ENCODE data around the gene ADAMTS2. TPM values are rescaled to one million over a fixed set of nuclear protein-coding genes. Genes with fewer than 3 reads are reported as not detected.

The ADAMTS2 gene
- total and polyA plus RNA-seq, 5 donors from 2014 or later, result 0.03 TPM; not detected in 4

DNA sequence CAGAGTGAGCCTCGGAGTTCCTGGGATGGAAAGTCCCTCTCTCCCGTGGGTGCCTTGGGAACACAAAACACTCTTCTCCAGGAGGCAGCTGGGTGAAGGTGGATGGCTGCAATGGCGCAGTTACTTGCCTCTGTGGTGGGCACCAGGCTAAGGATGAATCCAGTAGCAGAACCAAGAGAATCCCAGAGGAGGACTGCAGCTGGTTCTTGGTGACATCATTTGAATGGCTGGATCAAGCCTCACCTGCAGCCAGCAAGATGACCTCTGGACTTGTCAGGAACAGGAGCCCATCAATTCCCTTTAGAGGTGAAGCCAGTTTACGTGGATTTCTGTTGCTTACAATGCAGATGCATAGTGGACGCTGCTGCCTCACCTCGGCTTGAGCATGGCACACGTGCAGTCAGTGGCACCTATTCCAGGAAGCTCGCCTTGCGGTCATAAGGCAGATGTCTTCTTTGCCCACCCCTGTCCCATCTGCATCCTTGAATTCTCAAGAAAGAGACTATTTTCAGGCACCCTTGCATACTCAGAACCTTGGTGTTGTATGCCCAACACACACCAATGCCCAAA, 34.1 kb upstream of the ADAMTS2 start:
- ATAC-seq (ENCODE audit: low read depth in 2 of 2) (no peak), DNase-seq (no peak)
- Histone ChIP-seq H3K9me3 (ENCODE audit: control insufficient read depth in 2 of 2, low read length in 2 of 2) (no peaks in the 10 kb centered on the region), H3K4me1 (ENCODE audit: control insufficient read depth, insufficient read depth, low read length, poor library complexity, severe bottlenecking) (no peaks in the 10 kb centered on the region), H3K27ac (ENCODE audit: insufficient read depth, low read length, poor library complexity, severe bottlenecking) (no peak overlapping the region), H3K36me3 (ENCODE audit: control insufficient read depth, insufficient read depth, low read length) (no peaks in the 10 kb centered on the region), H3K4me3 (ENCODE audit: low read depth, low read length) (no peak overlapping the region), H3K27me3 (ENCODE audit: control insufficient read depth, insufficient read depth, low read length) (no peaks in the 10 kb centered on the region)
- no peaks in the 10 kb centered on the region for H3K36me3 Mint-ChIP-seq
- no peaks in the 10 kb centered on the region for H3K4me1 Mint-ChIP-seq
- H3K27me3 Mint-ChIP-seq, result no peaks in the 10 kb centered on the region
- peaks cover 0 to 3% (median 0%) of the 10 kb centered on the region in 7 donors for H3K9me3 Mint-ChIP-seq
- H3K4me3 Mint-ChIP-seq, result no peak overlapping the region
- H3K27ac Mint-ChIP-seq, result no peak overlapping the region

- ATAC-seq (ENCODE audit: low read depth in 2 of 2), result no peak
These were observed 33.4 kb upstream of the ADAMTS2 start for GRCh38 chr5:179378441-179379271.

DNA sequence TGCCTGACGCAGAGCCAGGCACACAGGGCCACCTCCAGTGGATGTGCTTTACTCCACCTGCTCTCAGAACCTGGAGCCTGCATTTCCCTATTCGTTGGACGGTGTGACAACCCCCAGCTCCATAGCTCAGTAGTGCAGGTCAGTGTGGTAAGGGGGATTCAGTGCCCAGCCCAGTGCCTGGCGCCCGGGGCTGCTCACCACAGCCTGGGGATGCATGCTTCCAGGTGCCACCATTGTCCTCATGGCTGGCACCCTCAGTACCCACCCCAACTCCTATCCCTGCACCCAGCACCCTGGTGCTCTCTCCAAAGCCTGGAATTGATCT, 32.8 kb upstream of the ADAMTS2 start:
- no peak overlapping the region for H3K4me3 Mint-ChIP-seq
- no peaks in the 10 kb centered on the region for H3K27me3 Mint-ChIP-seq
- no peaks in the 10 kb centered on the region for H3K36me3 Mint-ChIP-seq
- Histone ChIP-seq H3K4me1 (ENCODE audit: control insufficient read depth, insufficient read depth, low read length, poor library complexity, severe bottlenecking) (no peaks in the 10 kb centered on the region), H3K36me3 (ENCODE audit: control insufficient read depth, insufficient read depth, low read length) (no peaks in the 10 kb centered on the region), H3K9me3 (ENCODE audit: control insufficient read depth in 2 of 2, low read length in 2 of 2) (no peaks in the 10 kb centered on the region), H3K27me3 (ENCODE audit: control insufficient read depth, insufficient read depth, low read length) (no peaks in the 10 kb centered on the region), H3K4me3 (ENCODE audit: low read depth, low read length) (no peak overlapping the region), H3K27ac (ENCODE audit: insufficient read depth, low read length, poor library complexity, severe bottlenecking) (no peak overlapping the region)
- ATAC-seq (ENCODE audit: low read depth in 2 of 2) (no peak), DNase-seq (no peak)
- H3K9me3 Mint-ChIP-seq, result peaks cover 0 to 3% (median 0%) of the 10 kb centered on the region in 7 donors
- H3K4me1 Mint-ChIP-seq, result no peaks in the 10 kb centered on the region
- H3K27ac Mint-ChIP-seq, result no peak overlapping the region

More at GRCh38 chr5:179378441-179379271, 33.4 kb upstream of the ADAMTS2 start:
- Histone ChIP-seq H3K27ac (ENCODE audit: insufficient read depth, low read length, poor library complexity, severe bottlenecking) (no peak overlapping the region), H3K4me1 (ENCODE audit: control insufficient read depth, insufficient read depth, low read length, poor library complexity, severe bottlenecking) (no peaks in the 10 kb centered on the region), H3K9me3 (ENCODE audit: control insufficient read depth in 2 of 2, low read length in 2 of 2) (no peaks in the 10 kb centered on the region), H3K4me3 (ENCODE audit: low read depth, low read length) (no peak overlapping the region), H3K36me3 (ENCODE audit: control insufficient read depth, insufficient read depth, low read length) (no peaks in the 10 kb centered on the region), H3K27me3 (ENCODE audit: control insufficient read depth, insufficient read depth, low read length) (no peaks in the 10 kb centered on the region)
- H3K9me3 Mint-ChIP-seq, result peaks cover 0 to 3% (median 0%) of the 10 kb centered on the region in 7 donors
- H3K27me3 Mint-ChIP-seq, result no peaks in the 10 kb centered on the region
- no peaks in the 10 kb centered on the region for H3K36me3 Mint-ChIP-seq
- no peak overlapping the region for H3K4me3 Mint-ChIP-seq
- no peaks in the 10 kb centered on the region for H3K4me1 Mint-ChIP-seq
- no peak overlapping the region for H3K27ac Mint-ChIP-seq
- DNase-seq, result no peak

DNA sequence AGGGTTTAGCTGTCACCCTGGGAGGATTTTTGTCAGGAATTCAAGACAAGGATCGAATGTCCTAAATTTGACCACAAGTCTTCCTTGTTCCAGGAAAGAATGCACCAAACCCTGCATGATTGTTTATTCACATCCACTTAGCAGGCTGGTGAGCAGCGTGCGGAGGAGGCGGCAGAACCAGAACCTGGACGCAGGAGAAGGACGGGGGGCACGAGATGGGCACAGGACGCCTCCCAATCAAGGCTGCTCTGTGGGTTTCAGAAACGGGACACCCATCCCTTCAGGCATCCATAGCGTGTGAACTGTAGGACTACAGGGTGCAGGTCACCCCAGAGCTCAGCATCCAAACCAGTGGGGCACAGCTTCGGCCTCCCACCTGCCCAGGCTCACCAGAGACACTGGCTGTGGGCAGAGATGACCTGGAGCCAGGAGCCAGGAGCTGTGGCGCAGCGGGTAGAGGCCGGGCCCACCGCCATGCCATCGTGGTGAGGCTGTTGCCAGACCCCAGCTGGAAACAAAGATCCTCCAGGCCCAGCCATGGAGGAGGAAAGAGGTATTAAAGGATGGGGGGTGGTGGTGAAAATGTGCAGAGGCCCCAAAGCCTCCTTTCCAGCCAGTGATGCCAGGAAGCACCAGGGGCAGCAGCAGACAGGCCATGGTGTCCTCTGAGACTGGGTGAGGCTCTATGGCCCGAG, 32.3 kb upstream of the ADAMTS2 start:
- Histone ChIP-seq H3K27me3 (ENCODE audit: control insufficient read depth, insufficient read depth, low read length) (no peaks in the 10 kb centered on the region), H3K9me3 (ENCODE audit: control insufficient read depth in 2 of 2, low read length in 2 of 2) (no peaks in the 10 kb centered on the region), H3K4me1 (ENCODE audit: control insufficient read depth, insufficient read depth, low read length, poor library complexity, severe bottlenecking) (no peaks in the 10 kb centered on the region), H3K36me3 (ENCODE audit: control insufficient read depth, insufficient read depth, low read length) (no peaks in the 10 kb centered on the region), H3K27ac (ENCODE audit: insufficient read depth, low read length, poor library complexity, severe bottlenecking) (no peak overlapping the region), H3K4me3 (ENCODE audit: low read depth, low read length) (no peak overlapping the region)
- Mint-ChIP-seq H3K4me3 (no peak overlapping the region), H3K4me1 (no peaks in the 10 kb centered on the region), H3K9me3 (peaks cover 0 to 3% (median 0%) of the 10 kb centered on the region in 7 donors), H3K27ac (no peak overlapping the region), H3K36me3 (no peaks in the 10 kb centered on the region), H3K27me3 (no peaks in the 10 kb centered on the region)
- no peak for ATAC-seq (ENCODE audit: low read depth in 2 of 2)
- DNase-seq, result no peak

DNA sequence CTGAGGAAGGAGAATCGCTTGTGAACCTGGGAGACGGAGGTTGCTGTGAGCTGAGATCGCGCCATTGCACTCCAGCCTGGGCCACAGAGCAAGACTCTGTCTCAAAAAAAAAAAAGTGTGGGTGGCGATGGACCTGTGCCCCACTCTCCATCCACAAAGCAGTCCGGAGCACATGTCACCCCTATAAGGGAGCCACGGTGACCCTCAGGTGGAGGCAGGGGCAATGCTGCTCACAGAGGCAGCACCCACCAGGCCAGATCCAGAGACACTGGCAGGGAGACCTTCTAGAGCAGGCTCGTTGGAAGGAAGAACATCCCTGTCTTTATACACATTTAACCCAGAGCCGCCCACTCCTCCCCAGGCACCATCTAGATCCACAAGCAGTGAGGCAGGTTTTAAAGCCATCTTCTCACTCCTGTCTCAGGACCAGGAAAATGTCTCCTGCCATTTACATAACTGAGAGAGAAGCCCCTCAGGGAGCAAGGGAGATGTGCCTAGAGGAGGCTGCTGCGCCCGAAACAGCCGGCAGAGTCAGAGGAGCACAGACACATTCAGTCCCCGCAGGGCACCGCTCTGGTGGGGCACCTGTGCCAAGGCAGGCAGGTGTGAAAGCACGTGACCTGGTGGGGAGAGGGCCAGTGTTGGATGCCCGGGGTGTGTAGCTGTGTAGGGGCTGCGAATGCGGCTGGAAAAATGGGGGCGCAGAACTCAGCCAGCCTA, 31.6 kb upstream of the ADAMTS2 start:
- no peak for ATAC-seq (ENCODE audit: low read depth in 2 of 2)
- H3K4me1 Mint-ChIP-seq, result no peaks in the 10 kb centered on the region
- Histone ChIP-seq H3K4me1 (ENCODE audit: control insufficient read depth, insufficient read depth, low read length, poor library complexity, severe bottlenecking) (no peaks in the 10 kb centered on the region), H3K27me3 (ENCODE audit: control insufficient read depth, insufficient read depth, low read length) (no peaks in the 10 kb centered on the region), H3K4me3 (ENCODE audit: low read depth, low read length) (no peak overlapping the region), H3K27ac (ENCODE audit: insufficient read depth, low read length, poor library complexity, severe bottlenecking) (no peak overlapping the region), H3K36me3 (ENCODE audit: control insufficient read depth, insufficient read depth, low read length) (no peaks in the 10 kb centered on the region), H3K9me3 (ENCODE audit: control insufficient read depth in 2 of 2, low read length in 2 of 2) (no peaks in the 10 kb centered on the region)
- no peak for DNase-seq
- H3K9me3 Mint-ChIP-seq, result peaks cover 0 to 3% (median 0%) of the 10 kb centered on the region in 7 donors
- no peak overlapping the region for H3K4me3 Mint-ChIP-seq
- no peaks in the 10 kb centered on the region for H3K36me3 Mint-ChIP-seq
- no peak overlapping the region for H3K27ac Mint-ChIP-seq
- H3K27me3 Mint-ChIP-seq, result no peaks in the 10 kb centered on the region

GRCh38 chr5:179375831-179376365, 30.6 kb upstream of the ADAMTS2 start:
- Mint-ChIP-seq H3K27ac (no peak overlapping the region), H3K4me3 (no peak overlapping the region), H3K36me3 (no peaks in the 10 kb centered on the region), H3K27me3 (no peaks in the 10 kb centered on the region), H3K9me3 (peaks cover 0 to 3% (median 0%) of the 10 kb centered on the region in 7 donors), H3K4me1 (no peaks in the 10 kb centered on the region)
- Histone ChIP-seq H3K36me3 (ENCODE audit: control insufficient read depth, insufficient read depth, low read length) (no peaks in the 10 kb centered on the region), H3K27me3 (ENCODE audit: control insufficient read depth, insufficient read depth, low read length) (no peaks in the 10 kb centered on the region), H3K4me1 (ENCODE audit: control insufficient read depth, insufficient read depth, low read length, poor library complexity, severe bottlenecking) (no peaks in the 10 kb centered on the region), H3K4me3 (ENCODE audit: low read depth, low read length) (no peak overlapping the region), H3K27ac (ENCODE audit: insufficient read depth, low read length, poor library complexity, severe bottlenecking) (no peak overlapping the region), H3K9me3 (ENCODE audit: control insufficient read depth in 2 of 2, low read length in 2 of 2) (no peaks in the 10 kb centered on the region)
- DNase-seq (no peak), ATAC-seq (ENCODE audit: low read depth in 2 of 2) (no peak)

DNA sequence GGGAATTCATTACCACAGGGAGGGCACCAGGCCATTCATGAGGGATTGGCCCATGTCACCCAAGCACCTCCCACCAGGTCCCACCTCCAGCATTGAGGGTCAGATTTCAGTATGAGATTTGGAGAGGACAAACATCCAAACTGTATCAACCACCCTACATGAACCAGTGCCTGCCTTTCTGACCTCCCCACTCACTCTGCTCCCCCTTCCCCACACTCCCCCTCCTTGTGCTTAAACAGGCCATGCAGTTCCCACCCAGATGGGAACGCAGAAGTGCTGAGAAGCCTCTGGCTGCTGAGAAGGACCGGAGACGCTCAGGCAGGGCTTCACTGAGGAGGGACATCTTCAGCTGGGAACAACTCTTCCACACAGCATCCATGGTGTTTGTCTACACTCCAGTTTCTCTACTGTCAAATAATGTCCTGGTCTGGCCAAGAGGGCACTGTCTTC, 30.0 kb upstream of the ADAMTS2 start:
- Mint-ChIP-seq H3K36me3 (no peaks in the 10 kb centered on the region), H3K27ac (no peak overlapping the region), H3K9me3 (peaks cover 0 to 3% (median 0%) of the 10 kb centered on the region in 7 donors), H3K27me3 (no peaks in the 10 kb centered on the region), H3K4me3 (no peak overlapping the region), H3K4me1 (no peaks in the 10 kb centered on the region)
- ATAC-seq (ENCODE audit: low read depth in 2 of 2) (no peak), DNase-seq (no peak)
- H3K4me3 ChIP-seq (ENCODE audit: low read depth, low read length), result no peak overlapping the region
- H3K9me3 ChIP-seq (ENCODE audit: control insufficient read depth in 2 of 2, low read length in 2 of 2), result no peaks in the 10 kb centered on the region
- no peaks in the 10 kb centered on the region for H3K4me1 ChIP-seq (ENCODE audit: control insufficient read depth, insufficient read depth, low read length, poor library complexity, severe bottlenecking)
- H3K27me3 ChIP-seq (ENCODE audit: control insufficient read depth, insufficient read depth, low read length), result no peaks in the 10 kb centered on the region
- H3K36me3 ChIP-seq (ENCODE audit: control insufficient read depth, insufficient read depth, low read length), result no peaks in the 10 kb centered on the region
- no peak overlapping the region for H3K27ac ChIP-seq (ENCODE audit: insufficient read depth, low read length, poor library complexity, severe bottlenecking)

Data from CD4-positive, CD25-positive, alpha-beta regulatory T cell (primary cell).